Stimulated activated CD8-positive, alpha-beta memory T cell treated with anti-CD3 and anti-CD28 coated beads, Interleukin-15, amount 100 ng/mL, for 48 hours (primary cell): ENCODE results near the gene SPEN.

ENCODE experiments used
- DNase-seq, 2 donors: peaks; one replicate each; pipeline ENCODE4 v3.0.0-alpha.2; 2020; ENCODE audit warnings: low read depth in 2 of 2

SPEN gene

GRCh38 chr1:15988856-15989736 lies 141.6 kb downstream of the SPEN start:
- no peak for DNase-seq

- no peak for DNase-seq
Measured at GRCh38 chr1:15989776-15990175, 142.3 kb downstream of the SPEN start.
